Activated CD8-positive, alpha-beta memory T cell treated with anti-CD3 and anti-CD28 coated beads for 24 hours (primary cell): ENCODE data around the gene S100A7.
"Not testable (repeated sequence)": the region's sequence is repeated elsewhere in the genome, so short reads cannot be mapped to it uniquely, and the experiment has no call there.

Experiments used
- DNase-seq: peaks from one replicate; pipeline ENCODE4 v3.0.0-alpha.2; 2020

The S100A7 gene

GRCh38 chr1:153475282-153475681 lies 14.8 kb upstream of the S100A7 start:
- DNase-seq, result no peak

- DNase-seq, result no peak
These were observed 13.9 kb upstream of the S100A7 start for GRCh38 chr1:153474347-153474746.

- DNase-seq, result no peak
These were observed 10.3 kb upstream of the S100A7 start for GRCh38 chr1:153470707-153471106.

GRCh38 chr1:153466908-153467307 lies 6.5 kb upstream of the S100A7 start:
- no peak for DNase-seq

GRCh38 chr1:153465811-153466636 lies 5.6 kb upstream of the S100A7 start:
- peak; percentile 88 for DNase-seq

- not testable (repeated sequence) for DNase-seq
These were observed 2.3 kb upstream of the S100A7 start for GRCh38 chr1:153462741-153463140.

- no peak for DNase-seq
These were observed 796 bp downstream of the S100A7 start for GRCh38 chr1:153459655-153460054.

- no peak for DNase-seq
These were observed 4.1 kb downstream of the S100A7 start for GRCh38 chr1:153456396-153456795.

GRCh38 chr1:153448851-153449250 lies 11.6 kb downstream of the S100A7 start:
- not testable (repeated sequence) for DNase-seq

GRCh38 chr1:153447498-153448170 lies 12.8 kb downstream of the S100A7 start:
- DNase-seq, result no peak

- no peak for DNase-seq
These were observed 16.4 kb downstream of the S100A7 start for GRCh38 chr1:153444078-153444477.

GRCh38 chr1:153443486-153443885 lies 17.0 kb downstream of the S100A7 start:
- DNase-seq, result no peak

- no peak for DNase-seq
These were observed 19.2 kb downstream of the S100A7 start for GRCh38 chr1:153441238-153441755.

- DNase-seq, result no peak
These were observed 21.2 kb downstream of the S100A7 start for GRCh38 chr1:153439273-153439672.

- no peak for DNase-seq
These were observed 21.9 kb downstream of the S100A7 start for GRCh38 chr1:153438599-153438998.

- no peak for DNase-seq
These were observed 23.2 kb downstream of the S100A7 start for GRCh38 chr1:153437236-153437635.

- no peak for DNase-seq
These were observed 25.6 kb downstream of the S100A7 start for GRCh38 chr1:153434746-153435455.

- DNase-seq, result no peak
These were observed 27.4 kb downstream of the S100A7 start for GRCh38 chr1:153432874-153433681.

GRCh38 chr1:153431928-153432327 lies 28.5 kb downstream of the S100A7 start:
- no peak for DNase-seq

- DNase-seq, result no peak
These were observed 29.0 kb downstream of the S100A7 start for GRCh38 chr1:153431427-153431826.

GRCh38 chr1:153431002-153431401 lies 29.4 kb downstream of the S100A7 start:
- DNase-seq, result no peak

- no peak for DNase-seq
These were observed 29.9 kb downstream of the S100A7 start for GRCh38 chr1:153430561-153430960.

- no peak for DNase-seq
These were observed 30.3 kb downstream of the S100A7 start for GRCh38 chr1:153430166-153430553.
